Muscle of leg (tissue), 11 donors: ENCODE results near the gene HAUS6. TPM values are rescaled to one million over a fixed set of nuclear protein-coding genes. Genes with fewer than 3 reads are reported as not detected.

Experiments used
- DNase-seq: peaks from one replicate; pipeline ENCODE4 v3.0.0; 2013
- H3K27ac ChIP-seq: one replicate; pipeline ENCODE4 v1.5.1; 2013; ENCODE audit warnings: mild to moderate bottlenecking, low read length, control low read depth
- H3K27me3 ChIP-seq: one replicate; pipeline ENCODE4 v1.6.1; 2013; ENCODE audit warnings: low read length; ENCODE audit not compliant: control insufficient read depth, insufficient read depth
- H3K36me3 ChIP-seq: one replicate; pipeline ENCODE4 v1.6.1; 2013; ENCODE audit warnings: low read length; ENCODE audit not compliant: control insufficient read depth, insufficient read depth
- H3K4me1 ChIP-seq: one replicate; pipeline ENCODE4 v1.6.1; 2013; ENCODE audit warnings: low read length; ENCODE audit not compliant: control insufficient read depth, insufficient read depth
- H3K4me3 ChIP-seq: one replicate; pipeline ENCODE4 v1.5.1; 2013; ENCODE audit warnings: low read length, control low read depth
- H3K9me3 ChIP-seq: replicated peaks from 2 replicates; pipeline ENCODE4 v1.6.1; 2013; ENCODE audit warnings: low read depth, low read length; ENCODE audit not compliant: control insufficient read depth
- WGBS: methylation state at CpG from one replicate; pipeline ENCODE4 v1.1.5; 2013; ENCODE audit warnings: missing lambda C conversion rate; ENCODE audit not compliant: insufficient coverage; 5-methylcytosine and 5-hydroxymethylcytosine counted together
- polyA plus RNA-seq, 8 donors: library from polyadenylated mRNA; unstranded; fragments of 120-200 nt; gene quantifications; one replicate each; pipeline versions ENCODE4 v1.2.1 to v1.2.3, GENCODE V29; 2013; ENCODE audit warnings: inconsistent platforms in 1 of 8, low replicate concordance in 1 of 8; ENCODE audit not compliant: insufficient read length in 8 of 8, insufficient read depth in 1 of 8
- total RNA-seq: library from RNA; stranded (reverse); fragments of 120-200 nt; gene quantifications from one replicate; pipeline ENCODE4 v1.2.4, GENCODE V29; 2013

Gene HAUS6
- total and polyA plus RNA-seq, 9 donors, result 7.6 to 12.7 (median 9.7) TPM

- H3K4me3 ChIP-seq, result no peak overlapping the region
- no peaks in the 10 kb centered on the region for H3K9me3 ChIP-seq
- WGBS, result no CpG with 5 or more reads among the region's 1 CpG
- no peaks in the 10 kb centered on the region for H3K4me1 ChIP-seq
- H3K27me3 ChIP-seq, result no peaks in the 10 kb centered on the region
- H3K27ac ChIP-seq, result no peak overlapping the region
- no peaks in the 10 kb centered on the region for H3K36me3 ChIP-seq
- DNase-seq, result no peak
These were observed 35.4 kb upstream of the HAUS6 start for GRCh38 chr9:19138084-19138483.

- Histone ChIP-seq H3K9me3 (no peaks in the 10 kb centered on the region), H3K4me3 (no peak overlapping the region), H3K27me3 (no peaks in the 10 kb centered on the region), H3K27ac (no peak overlapping the region), H3K36me3 (no peaks in the 10 kb centered on the region), H3K4me1 (no peaks in the 10 kb centered on the region)
- WGBS, result no CpG with 5 or more reads among the region's 1 CpG
- no peak for DNase-seq
These were observed 34.6 kb upstream of the HAUS6 start for GRCh38 chr9:19137282-19137681.

- Histone ChIP-seq H3K27me3 (no peaks in the 10 kb centered on the region), H3K4me3 (no peak overlapping the region), H3K9me3 (no peaks in the 10 kb centered on the region), H3K27ac (no peak overlapping the region), H3K4me1 (no peaks in the 10 kb centered on the region), H3K36me3 (no peaks in the 10 kb centered on the region)
- DNase-seq, result no peak
- WGBS, result 17% methylated on average over 1 of the region's 3 CpGs
These were observed 33.4 kb upstream of the HAUS6 start for GRCh38 chr9:19136129-19136528.

- Histone ChIP-seq H3K36me3 (no peaks in the 10 kb centered on the region), H3K4me1 (peaks cover 3% of the 10 kb centered on the region), H3K27me3 (no peaks in the 10 kb centered on the region), H3K27ac (no peak overlapping the region), H3K4me3 (no peak overlapping the region), H3K9me3 (no peaks in the 10 kb centered on the region)
- DNase-seq, result no peak
- WGBS, result no CpG with 5 or more reads among the region's 6 CpGs
These were observed 31.0 kb upstream of the HAUS6 start for GRCh38 chr9:19133549-19134345.

GRCh38 chr9:19130436-19130835 lies 27.7 kb upstream of the HAUS6 start:
- Histone ChIP-seq H3K4me3 (no peak overlapping the region), H3K4me1 (peaks cover 11% of the 10 kb centered on the region), H3K27ac (no peak overlapping the region), H3K27me3 (no peaks in the 10 kb centered on the region), H3K9me3 (no peaks in the 10 kb centered on the region), H3K36me3 (peaks cover under 1% of the 10 kb centered on the region)
- 52% methylated on average over 3 of the region's 8 CpGs for WGBS
- DNase-seq, result no peak

- Histone ChIP-seq H3K4me1 (peaks cover 14% of the 10 kb centered on the region), H3K36me3 (peaks cover 10% of the 10 kb centered on the region)
- under 1% methylated on average over 31 of the region's 40 CpGs for WGBS
These were observed 25.3 kb upstream of the HAUS6 start for GRCh38 chr9:19127871-19128500.

GRCh38 chr9:19124430-19124793 lies 21.7 kb upstream of the HAUS6 start:
- no peak overlapping the region for H3K27ac ChIP-seq
- H3K36me3 ChIP-seq, result peaks cover 36% of the 10 kb centered on the region
- DNase-seq, result no peak
- peaks cover 14% of the 10 kb centered on the region for H3K4me1 ChIP-seq
- H3K4me3 ChIP-seq, result no peak overlapping the region
- H3K27me3 ChIP-seq, result no peaks in the 10 kb centered on the region
- no peaks in the 10 kb centered on the region for H3K9me3 ChIP-seq

More at GRCh38 chr9:19127871-19128500, 25.3 kb upstream of the HAUS6 start:
- Histone ChIP-seq H3K9me3 (no peaks in the 10 kb centered on the region), H3K4me3 (peak overlapping the region; percentile 85), H3K27me3 (no peaks in the 10 kb centered on the region), H3K27ac (peak overlapping the region; percentile 97)
- peak; percentile 70 for DNase-seq

GRCh38 chr9:19122490-19123042 lies 19.9 kb upstream of the HAUS6 start:
- peaks cover 10% of the 10 kb centered on the region for H3K4me1 ChIP-seq
- H3K27ac ChIP-seq, result no peak overlapping the region
- WGBS, result no CpG with 5 or more reads among the region's 3 CpGs
- peaks cover 46% of the 10 kb centered on the region for H3K36me3 ChIP-seq
- DNase-seq, result no peak
- H3K9me3 ChIP-seq, result no peaks in the 10 kb centered on the region
- H3K4me3 ChIP-seq, result no peak overlapping the region
- no peaks in the 10 kb centered on the region for H3K27me3 ChIP-seq

- H3K27ac ChIP-seq, result no peak overlapping the region
- peaks cover 5% of the 10 kb centered on the region for H3K4me1 ChIP-seq
- no peak overlapping the region for H3K4me3 ChIP-seq
- WGBS, result 95% methylated on average over 6 of the region's 6 CpGs
- DNase-seq, result no peak
- H3K36me3 ChIP-seq, result peaks cover 60% of the 10 kb centered on the region
- no peaks in the 10 kb centered on the region for H3K27me3 ChIP-seq
- H3K9me3 ChIP-seq, result no peaks in the 10 kb centered on the region
These were observed 18.2 kb upstream of the HAUS6 start for GRCh38 chr9:19120877-19121276.

GRCh38 chr9:19119801-19120440 lies 17.2 kb upstream of the HAUS6 start:
- H3K4me3 ChIP-seq, result no peak overlapping the region
- no peak overlapping the region for H3K27ac ChIP-seq
- H3K9me3 ChIP-seq, result no peaks in the 10 kb centered on the region
- peaks cover 59% of the 10 kb centered on the region for H3K36me3 ChIP-seq
- WGBS, result 87% methylated on average over 6 of the region's 7 CpGs
- DNase-seq, result no peak
- H3K4me1 ChIP-seq, result no peaks in the 10 kb centered on the region
- H3K27me3 ChIP-seq, result no peaks in the 10 kb centered on the region
